Common myeloid progenitor, CD34-positive (primary cell): ENCODE results near the gene FBXL5.
A peak's percentile ranks its signal among the peaks of the same experiment; 100 is the strongest.

Source experiments
- CTCF ChIA-PET: fragments of 350-600 bp; sonication (Branson Sonifier 250); formaldehyde crosslinking; loops from one replicate; lab custom pipeline; 2021; ENCODE audit warnings: antibody characterized with exemption; lab: Charles Lee
- POLR2A ChIA-PET: fragments of 350-600 bp; sonication (Branson Sonifier 250); formaldehyde crosslinking; loops from one replicate; lab custom pipeline; 2021; ENCODE audit warnings: antibody characterized with exemption; lab: Charles Lee
- DNase-seq, 3 donors: peaks; one replicate each; pipeline versions ENCODE4 v3.0.0 to v3.0.0-alpha.2; 2013
- H3K27ac ChIP-seq, 2 experiments: 1 replicate in 1 of 2; 2 replicates in 1 of 2; pipeline ENCODE4 v1.7.0; 2013; ENCODE audit warnings: inconsistent platforms in 2 of 2, low read length in 2 of 2, mild to moderate bottlenecking in 2 of 2, low read depth in 1 of 2, moderate library complexity in 1 of 2; ENCODE audit not compliant: severe bottlenecking in 2 of 2, insufficient read depth in 1 of 2, poor library complexity in 1 of 2
- H3K27me3 ChIP-seq, 5 experiments: replicated peaks in 2 of 5; 1 replicate in 3 of 5; 2 replicates in 2 of 5; pipeline versions ENCODE4 v1.6.1 to v1.7.0; 2013; ENCODE audit warnings: low read length in 4 of 5, mild to moderate bottlenecking in 2 of 5, moderate library complexity in 2 of 5, inconsistent platforms in 1 of 5; ENCODE audit not compliant: insufficient read depth in 5 of 5, control insufficient read depth in 4 of 5
- H3K36me3 ChIP-seq, 4 experiments: 1 replicate in 2 of 4; 2 replicates in 2 of 4; pipeline versions ENCODE4 v1.6.1 to v1.7.0; 2013; ENCODE audit warnings: low read length in 3 of 4, control low read depth in 1 of 4, mild to moderate bottlenecking in 1 of 4; ENCODE audit not compliant: control insufficient read depth in 4 of 4, insufficient read depth in 4 of 4
- H3K4me1 ChIP-seq, 4 experiments: 1 replicate in 3 of 4; 2 replicates in 1 of 4; pipeline versions ENCODE4 v1.6.1 to v1.7.1; 2013; ENCODE audit warnings: low read length in 3 of 4, mild to moderate bottlenecking in 3 of 4, control low read depth in 1 of 4, inconsistent platforms in 1 of 4, moderate library complexity in 1 of 4; ENCODE audit not compliant: control insufficient read depth in 4 of 4, insufficient read depth in 4 of 4; ENCODE audit errors: control extremely low read depth in 1 of 4
- H3K4me3 ChIP-seq, 7 experiments: 1 replicate in 4 of 7; 2 replicates in 3 of 7; pipeline versions ENCODE4 v1.5.1 to v1.7.0; 2013; ENCODE audit warnings: mild to moderate bottlenecking in 7 of 7, low read length in 6 of 7, moderate library complexity in 6 of 7, inconsistent platforms in 2 of 7, low read depth in 2 of 7, control low read depth in 1 of 7; ENCODE audit not compliant: insufficient read depth in 4 of 7, control insufficient read depth in 1 of 7; ENCODE audit errors: extremely low read depth in 1 of 7
- H3K9me3 ChIP-seq, 5 experiments: 1 replicate in 4 of 5; 2 replicates in 1 of 5; pipeline versions ENCODE4 v1.6.1 to v1.7.1; 2013; ENCODE audit warnings: low read length in 4 of 5, mild to moderate bottlenecking in 2 of 5, inconsistent platforms in 1 of 5, low read depth in 1 of 5, moderate library complexity in 1 of 5; ENCODE audit not compliant: control insufficient read depth in 4 of 5, insufficient read depth in 2 of 5; ENCODE audit errors: control extremely low read depth in 1 of 5
- WGBS: methylation state at CpG from one replicate; pipeline ENCODE4 v1.1.5; 2013; ENCODE audit not compliant: insufficient coverage; 5-methylcytosine and 5-hydroxymethylcytosine counted together

Gene FBXL5

DNA sequence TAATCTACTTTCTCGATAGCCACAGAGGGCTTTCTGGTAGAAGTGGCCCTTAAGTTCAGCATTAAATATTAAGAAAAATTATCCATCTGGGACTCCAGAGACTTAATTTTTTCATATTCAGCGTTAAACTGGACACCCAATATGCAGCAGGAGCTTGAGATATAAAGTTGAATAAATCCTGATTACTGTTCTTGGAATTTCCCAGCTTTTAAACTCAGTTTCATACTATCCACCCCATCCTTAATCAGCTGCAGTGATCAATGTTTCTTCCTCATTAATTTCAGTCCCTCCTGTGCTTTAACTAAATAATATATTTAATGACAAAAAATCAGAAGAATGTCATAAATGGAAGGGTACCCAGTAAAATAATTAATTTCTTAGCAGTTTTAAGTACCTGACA lies 3.6 kb upstream of the FBXL5 start:
- no peak for DNase-seq
- Histone ChIP-seq H3K36me3 (peaks cover 0 to 2% (median 0%) of the 10 kb centered on the region in 4 experiments), H3K27me3 (no peaks in the 10 kb centered on the region), H3K4me1 (peaks cover 12 to 31% (median 19%) of the 10 kb centered on the region in 4 experiments), H3K9me3 (no peaks in the 10 kb centered on the region), H3K4me3 (peak overlapping the region in 1 of 7 experiments; percentile 71), H3K27ac (no peak overlapping the region)
- CTCF ChIA-PET = no interaction called here
- POLR2A ChIA-PET = no interaction called here
- WGBS = 100% methylated on average over 1 of the region's 2 CpGs

DNA sequence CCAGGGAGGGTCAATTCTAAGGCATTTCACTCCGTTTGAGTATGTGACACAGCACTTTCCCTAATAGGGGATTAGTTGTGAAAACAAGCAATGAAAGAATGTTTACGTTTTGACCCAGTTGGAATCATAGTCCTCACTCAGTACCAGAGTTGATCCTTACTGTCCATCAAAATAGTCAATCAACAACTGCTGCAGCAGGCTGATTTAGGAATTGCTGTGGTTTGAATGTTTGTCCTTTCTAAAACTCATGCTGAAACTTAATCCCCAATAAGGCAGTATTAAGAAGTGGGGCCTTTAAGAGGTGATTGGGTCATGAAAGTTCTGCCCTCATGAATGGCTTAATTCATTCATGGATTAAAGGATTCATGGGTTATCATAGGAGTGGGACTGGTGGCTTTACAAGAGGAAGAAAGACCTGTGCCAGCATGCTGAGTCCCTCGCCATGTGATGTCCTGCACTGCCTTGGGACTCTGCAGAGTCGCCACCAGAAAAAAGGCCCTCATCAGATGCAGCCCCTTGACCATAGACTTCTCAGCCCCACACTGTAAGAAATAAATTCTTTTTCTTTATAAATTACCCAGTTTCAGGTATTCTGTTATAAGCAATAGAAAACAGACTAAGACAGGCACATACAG lies 3.1 kb upstream of the FBXL5 start:
- Histone ChIP-seq H3K27ac (no peak overlapping the region), H3K36me3 (peaks cover 0 to 2% (median 0%) of the 10 kb centered on the region in 4 experiments), H3K4me1 (peaks cover 14 to 37% (median 24%) of the 10 kb centered on the region in 4 experiments), H3K27me3 (no peaks in the 10 kb centered on the region), H3K9me3 (no peaks in the 10 kb centered on the region), H3K4me3 (peak overlapping the region in 1 of 7 experiments; percentile 71)
- CTCF ChIA-PET = interaction anchor here (1.9 to 2.0 kb wide), 2 partner anchors 9 to 23 kb away, joined by 6 read pairs; partner anchors contain the start of gene FAM200B
- 100% methylated on average over 1 of the region's 4 CpGs for WGBS
- DNase-seq = no peak
- POLR2A ChIA-PET = interaction anchor here (0.5 kb wide), 1 partner anchor 17 kb away, joined by 3 read pairs; no protein-coding TSS in a partner anchor

DNA sequence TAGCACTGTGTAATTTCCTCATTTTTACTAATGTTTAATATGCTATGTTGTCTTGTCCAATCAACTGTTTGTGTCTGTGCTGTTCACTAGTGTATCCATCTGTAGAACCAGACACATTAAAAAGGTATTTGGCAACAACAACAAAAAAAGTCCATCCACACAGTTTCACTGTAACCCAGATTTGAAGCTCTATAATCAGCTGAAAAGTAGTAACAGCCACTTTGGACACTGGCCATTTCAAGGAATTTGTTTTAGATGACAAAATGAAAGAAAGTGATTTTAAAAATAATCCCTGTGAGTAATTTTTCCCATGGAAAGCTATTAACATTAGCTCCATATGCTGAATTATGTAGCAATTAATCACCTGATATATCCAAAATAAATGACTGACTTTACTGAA lies 2.2 kb upstream of the FBXL5 start:
- POLR2A ChIA-PET = interaction anchor here (0.5 kb wide), 1 partner anchor 18 kb away, joined by 3 read pairs; no protein-coding TSS in a partner anchor
- H3K4me3 ChIP-seq = peak overlapping the region in 1 of 7 experiments; percentile 71

DNA sequence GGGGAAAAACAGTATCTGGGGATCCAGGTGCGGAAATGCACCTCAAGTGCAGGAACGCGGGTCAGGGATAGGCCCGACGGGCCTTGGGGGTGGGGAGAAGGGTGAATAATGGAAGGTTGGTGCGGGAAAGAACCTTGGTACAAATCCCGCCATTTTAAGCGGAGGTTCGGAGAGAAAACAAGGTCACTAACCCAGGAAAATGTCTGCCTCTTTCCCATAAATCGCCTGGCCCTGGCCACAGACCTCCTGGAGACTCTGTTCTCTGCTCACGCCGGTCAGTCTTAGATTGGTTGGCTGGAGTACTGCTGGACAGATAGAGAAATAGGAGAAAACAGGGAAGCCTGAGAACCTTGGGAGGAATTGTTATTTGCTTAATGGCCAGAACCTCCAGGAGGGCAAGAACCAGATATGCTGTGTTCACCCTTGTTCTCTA lies 897 bp upstream of the FBXL5 start:
- Histone ChIP-seq H3K36me3 (peaks cover 0 to 2% (median 0%) of the 10 kb centered on the region in 4 experiments), H3K4me1 (peaks cover 18 to 58% (median 36%) of the 10 kb centered on the region in 4 experiments), H3K27me3 (no peaks in the 10 kb centered on the region), H3K4me3 (peak overlapping the region in 6 of 7 experiments; percentile 21 to 92 (median 81)), H3K27ac (peak overlapping the region; percentile 77 to 93), H3K9me3 (no peaks in the 10 kb centered on the region)
- POLR2A ChIA-PET = interaction anchor here (0.8 kb wide), 1 partner anchor 25 kb away, joined by 3 read pairs; no protein-coding TSS in a partner anchor
- WGBS = 92% methylated on average over 12 of the region's 12 CpGs
- CTCF ChIA-PET = interaction anchor here (1.0 to 2.0 kb wide), 5 partner anchors 8 to 47 kb away, joined by 3 to 6 read pairs (median 4); partner anchors contain the start of genes BST1 and FAM200B
- no peak for DNase-seq

More for the DNA sequence above, 2.2 kb upstream of the FBXL5 start:
- CTCF ChIA-PET = interaction anchor here (1.1 to 2.0 kb wide), 3 partner anchors 10 to 24 kb away, joined by 4 to 6 read pairs (median 6); partner anchors contain the start of gene FAM200B
- Histone ChIP-seq H3K4me1 (peaks cover 18 to 46% (median 29%) of the 10 kb centered on the region in 4 experiments), H3K27ac (no peak overlapping the region), H3K9me3 (no peaks in the 10 kb centered on the region), H3K27me3 (no peaks in the 10 kb centered on the region), H3K36me3 (peaks cover 0 to 2% (median 0%) of the 10 kb centered on the region in 4 experiments)
- DNase-seq = no peak

DNA sequence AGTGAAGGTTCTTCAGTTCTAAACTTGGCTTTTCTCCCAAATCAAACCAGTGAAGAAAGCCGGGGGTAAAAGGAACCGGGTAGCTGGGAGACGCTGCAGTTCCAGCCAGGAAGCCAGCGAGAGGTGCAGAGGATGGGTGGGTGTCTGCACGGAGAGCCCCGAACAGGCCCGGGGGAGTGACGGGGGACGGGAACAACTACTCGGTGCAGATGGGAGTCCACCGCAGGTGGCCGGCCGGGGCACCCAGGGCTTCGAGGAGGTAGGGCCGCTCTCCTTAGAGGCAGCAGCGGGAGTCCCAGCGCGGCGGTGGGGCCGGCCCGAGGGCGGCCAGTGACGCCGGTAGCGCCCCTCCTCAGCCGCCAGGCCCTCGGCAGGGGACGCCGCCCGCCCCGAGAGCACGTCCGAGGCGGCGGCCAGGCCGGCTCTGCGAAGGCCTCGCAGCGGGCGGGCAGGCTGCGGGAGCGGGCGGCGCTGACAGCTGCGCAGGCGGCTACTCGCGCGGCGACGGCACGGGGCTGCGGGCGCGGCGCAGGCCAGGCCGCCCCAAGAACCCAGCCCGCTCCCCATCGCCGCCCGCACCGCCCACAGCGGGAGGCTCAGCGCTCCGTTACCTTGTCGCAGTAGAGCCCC lies 449 bp downstream of the FBXL5 start:
- peak in 2 of 3 donors; percentile 37 to 50 for DNase-seq
- 0% methylated on average over 50 of the region's 66 CpGs for WGBS
- H3K4me1 ChIP-seq = peaks cover 20 to 61% (median 40%) of the 10 kb centered on the region in 4 experiments
- POLR2A ChIA-PET = interaction anchor here (0.7 to 0.9 kb wide), 2 partner anchors 101 to 108 kb away, joined by 3 to 4 read pairs; no protein-coding TSS in a partner anchor
- H3K36me3 ChIP-seq = peaks cover 0 to 2% (median 0%) of the 10 kb centered on the region in 4 experiments
- CTCF ChIA-PET = interaction anchor here (1.8 kb wide), 1 partner anchor 9 kb away, joined by 8 read pairs; no protein-coding TSS in a partner anchor
- peak overlapping the region; percentile 50 to 93 for H3K27ac ChIP-seq
- H3K27me3 ChIP-seq = no peaks in the 10 kb centered on the region
- H3K4me3 ChIP-seq = peak overlapping the region; percentile 76 to 95 (median 89)
- no peaks in the 10 kb centered on the region for H3K9me3 ChIP-seq

DNA sequence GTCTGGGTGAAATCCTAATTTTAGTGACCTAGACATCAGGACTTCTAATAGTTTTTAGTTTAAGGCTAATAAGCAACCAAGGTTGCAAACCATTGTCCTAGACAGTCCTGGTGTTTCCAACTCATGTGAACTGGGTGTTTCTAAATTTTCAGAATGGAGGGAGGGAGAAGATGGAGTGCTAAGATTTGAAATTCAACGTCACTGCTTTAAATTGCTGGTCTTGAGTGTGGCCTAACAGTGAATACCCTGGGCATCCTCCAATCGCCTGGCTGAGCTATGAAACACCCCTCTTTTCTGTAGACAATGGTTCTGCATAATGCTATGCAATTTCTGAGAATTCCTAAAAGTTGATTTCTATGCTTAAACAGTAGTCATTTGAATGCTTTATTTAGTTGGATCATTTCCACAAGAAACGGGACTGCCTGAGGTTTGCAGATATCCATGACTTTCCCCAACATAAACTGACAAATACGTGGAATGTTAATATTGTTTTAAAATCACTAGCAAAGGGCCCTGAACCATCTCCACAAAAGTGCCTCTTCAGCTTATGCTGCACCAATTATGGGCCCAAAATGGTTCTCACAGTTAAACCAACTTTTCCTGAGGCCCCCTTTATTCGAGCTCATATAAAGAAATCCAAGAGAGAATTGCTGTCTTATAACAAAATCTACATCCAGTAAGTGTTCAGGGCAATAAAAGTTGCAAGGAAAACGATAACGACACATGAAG lies 1.1 kb downstream of the FBXL5 start:
- Histone ChIP-seq H3K36me3 (peaks cover 0 to 2% (median 0%) of the 10 kb centered on the region in 4 experiments), H3K27ac (peak overlapping the region; percentile 50 to 93), H3K9me3 (no peaks in the 10 kb centered on the region), H3K4me3 (peak overlapping the region; percentile 76 to 95 (median 89)), H3K27me3 (no peaks in the 10 kb centered on the region), H3K4me1 (peaks cover 20 to 65% (median 42%) of the 10 kb centered on the region in 4 experiments)
- 0% methylated on average over 3 of the region's 7 CpGs for WGBS
- POLR2A ChIA-PET = no interaction called here
- CTCF ChIA-PET = interaction anchor here (1.0 to 1.8 kb wide), 5 partner anchors 9 to 196 kb away, joined by 3 to 8 read pairs (median 3); no protein-coding TSS in a partner anchor
- peak; percentile 40 to 71 (median 61) for DNase-seq
